Activated CD8-positive, alpha-beta memory T cell treated with anti-CD3 and anti-CD28 coated beads, Interleukin-2, amount 10 ng/mL, durations not matched to agents 7 days and 5 days (primary cell): ENCODE measurements around the gene PGLYRP3. TPM values are rescaled to one million over a fixed set of nuclear protein-coding genes. Genes with fewer than 3 reads are reported as not detected.

Experiments used
- ATAC-seq: fragments of 150-1000 bp; cut with Tn5 transposase; one replicate; pipeline ENCODE4 v1.10.0; 2021; ENCODE audit warnings: moderate library complexity
- CTCF ChIA-PET: fragments of 350-600 bp; sonication (Branson Sonifier 250); formaldehyde crosslinking; loops from one replicate; lab custom pipeline; 2021; ENCODE audit warnings: antibody characterized with exemption; lab: Charles Lee
- DNase-seq: peaks from one replicate; pipeline ENCODE4 v3.0.0-alpha.2; 2020
- H3K27ac Mint-ChIP-seq: one replicate; pipeline ENCODE4 v1.8.0; 2021; ENCODE audit warnings: mild to moderate bottlenecking, mixed read lengths
- H3K27me3 Mint-ChIP-seq: one replicate; pipeline ENCODE4 v1.8.0; 2021; ENCODE audit warnings: mixed read lengths
- H3K36me3 Mint-ChIP-seq: one replicate; pipeline ENCODE4 v1.8.0; 2021; ENCODE audit warnings: mild to moderate bottlenecking, mixed read lengths
- H3K4me1 Mint-ChIP-seq: one replicate; pipeline ENCODE4 v1.8.0; 2021; ENCODE audit warnings: mixed read lengths
- H3K4me3 Mint-ChIP-seq: one replicate; pipeline ENCODE4 v1.8.0; 2021; ENCODE audit warnings: mild to moderate bottlenecking, moderate library complexity, mixed read lengths
- H3K9me3 Mint-ChIP-seq: one replicate; pipeline ENCODE4 v1.8.0; 2022; ENCODE audit warnings: low read depth, mixed read lengths
- total RNA-seq, 2 experiments: library from RNA; stranded (reverse); gene quantifications; one replicate each; pipeline ENCODE4 v1.2.3, GENCODE V29; 2021

Gene PGLYRP3
- total RNA-seq, 2 experiments from 2014 or later: not detected

DNA sequence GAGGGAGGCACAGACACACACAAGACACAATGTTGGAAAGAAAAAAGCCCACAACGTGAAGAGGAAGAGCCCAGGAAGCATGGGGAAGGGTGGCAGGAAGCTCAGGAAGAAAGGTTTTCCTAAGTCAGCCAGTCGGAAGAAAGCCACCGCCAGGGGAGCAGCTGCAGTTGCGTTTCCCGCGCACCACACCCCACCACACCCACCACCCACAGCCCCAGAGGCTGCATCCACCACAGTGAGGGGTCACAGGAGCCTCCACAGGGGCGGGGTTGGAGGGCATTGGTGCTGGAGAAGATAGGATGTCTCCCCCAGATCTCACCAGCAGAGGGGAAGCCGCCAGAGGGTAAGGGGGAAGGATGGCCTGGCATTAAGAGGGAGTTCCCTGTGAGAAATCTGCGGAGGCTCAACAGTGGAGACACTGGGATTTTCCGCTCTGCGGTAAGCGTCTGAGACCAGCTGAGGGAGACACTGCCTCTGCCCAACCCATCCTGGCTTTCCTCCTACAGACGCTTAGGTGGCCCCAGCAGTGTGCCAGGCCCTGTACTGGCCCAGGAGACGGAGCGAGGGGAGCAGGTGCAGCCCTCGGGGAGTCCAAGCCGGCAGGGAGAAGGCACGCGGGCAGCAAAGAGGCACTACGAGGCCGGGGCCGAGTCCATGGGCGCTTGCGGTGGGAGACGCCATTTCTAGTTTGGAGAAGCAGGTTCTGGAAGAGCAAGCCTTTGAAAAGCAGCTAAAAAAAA, 19.8 kb downstream of the PGLYRP3 start:
- CTCF ChIA-PET: no interaction called here
- Mint-ChIP-seq H3K36me3 (no peaks in the 10 kb centered on the region), H3K27ac (no peak overlapping the region), H3K4me3 (no peak overlapping the region), H3K4me1 (peaks cover 27% of the 10 kb centered on the region), H3K27me3 (peaks cover 7% of the 10 kb centered on the region), H3K9me3 (no peaks in the 10 kb centered on the region)
- ATAC-seq (no peak), DNase-seq (peak; percentile 30)

DNA sequence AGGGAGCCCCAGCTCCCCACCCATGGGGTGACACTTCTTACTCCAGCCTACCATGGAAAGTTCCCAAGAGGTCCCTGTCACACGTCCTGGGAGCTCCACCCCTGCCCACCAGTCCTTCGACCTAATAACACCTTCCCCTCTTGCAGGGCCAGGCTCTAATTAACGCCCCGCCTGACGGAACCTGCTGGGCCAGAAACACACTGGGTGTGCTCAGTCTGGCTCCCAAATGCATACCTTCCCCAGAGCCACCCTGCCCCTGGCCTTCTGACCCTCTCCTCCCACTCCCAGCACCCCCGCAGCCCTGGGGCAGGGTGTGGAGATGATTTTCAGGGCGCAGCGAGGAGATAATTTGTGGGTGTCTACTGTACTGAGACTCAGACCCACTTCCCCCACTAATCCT, 20.6 kb downstream of the PGLYRP3 start:
- peaks cover 27% of the 10 kb centered on the region for H3K4me1 Mint-ChIP-seq
- no peak overlapping the region for H3K4me3 Mint-ChIP-seq
- CTCF ChIA-PET: no interaction called here
- ATAC-seq (no peak), DNase-seq (no peak)
- H3K27ac Mint-ChIP-seq: no peak overlapping the region
- H3K27me3 Mint-ChIP-seq: peaks cover 7% of the 10 kb centered on the region
- H3K9me3 Mint-ChIP-seq: no peaks in the 10 kb centered on the region
- H3K36me3 Mint-ChIP-seq: no peaks in the 10 kb centered on the region

DNA sequence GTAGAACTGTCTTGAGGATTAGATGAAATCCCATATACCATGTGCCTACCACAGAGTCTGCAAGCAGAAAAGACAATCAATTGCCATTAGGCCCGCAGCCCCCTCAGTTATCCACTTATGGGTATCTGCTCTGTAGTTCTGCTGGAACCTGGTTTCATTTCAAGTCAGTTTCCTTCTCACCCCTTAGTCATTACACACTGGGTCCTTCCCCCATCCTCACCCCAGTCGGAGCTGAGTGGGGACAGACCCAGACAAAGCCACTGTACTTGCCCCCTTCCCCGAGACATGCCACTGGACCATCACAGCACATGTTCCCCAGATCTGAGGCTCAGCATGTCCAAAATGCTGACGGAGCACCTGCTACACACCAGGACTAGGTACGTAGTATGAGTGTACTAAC, 21.2 kb downstream of the PGLYRP3 start:
- CTCF ChIA-PET: no interaction called here
- H3K9me3 Mint-ChIP-seq: no peaks in the 10 kb centered on the region
- H3K4me1 Mint-ChIP-seq: peaks cover 27% of the 10 kb centered on the region
- H3K27ac Mint-ChIP-seq: no peak overlapping the region
- H3K36me3 Mint-ChIP-seq: no peaks in the 10 kb centered on the region
- H3K4me3 Mint-ChIP-seq: no peak overlapping the region
- peak; percentile 67 for ATAC-seq
- DNase-seq: no peak
- H3K27me3 Mint-ChIP-seq: peaks cover 7% of the 10 kb centered on the region

DNA sequence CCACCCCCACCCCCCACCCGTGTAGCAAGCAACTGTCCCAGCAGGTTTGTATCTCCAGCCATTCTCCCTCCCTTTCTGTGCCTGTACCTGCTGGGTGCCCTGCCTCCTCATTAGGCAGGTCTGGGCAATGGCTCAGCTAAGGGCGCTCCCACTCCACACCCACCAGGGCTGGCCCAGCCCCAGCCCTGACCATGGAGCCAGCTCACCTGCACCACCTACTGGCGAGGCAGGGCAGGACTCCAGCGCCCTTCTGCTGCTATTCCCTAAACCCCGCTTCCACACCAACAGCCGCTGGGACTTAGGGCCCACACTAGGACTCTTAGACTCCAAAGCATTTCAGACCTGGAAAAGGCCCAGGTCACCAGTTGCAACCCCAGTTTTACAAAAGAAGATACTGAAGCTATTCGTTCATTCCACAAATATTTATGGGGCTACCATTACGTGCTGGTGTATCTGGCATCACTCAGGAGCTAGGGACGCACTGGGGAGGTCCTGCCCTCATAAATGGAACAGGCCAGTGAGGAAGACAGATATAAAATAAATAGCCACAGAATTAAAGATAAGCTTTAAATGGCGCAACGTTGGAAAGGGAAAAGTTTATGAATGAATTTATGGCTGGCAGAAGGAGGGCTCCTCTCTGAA, 24.0 kb downstream of the PGLYRP3 start:
- no peak for DNase-seq
- Mint-ChIP-seq H3K4me1 (peaks cover 21% of the 10 kb centered on the region), H3K27me3 (peaks cover 14% of the 10 kb centered on the region), H3K27ac (no peak overlapping the region), H3K4me3 (no peak overlapping the region), H3K9me3 (no peaks in the 10 kb centered on the region), H3K36me3 (no peaks in the 10 kb centered on the region)
- peak; percentile 63 for ATAC-seq
- CTCF ChIA-PET: interaction anchor here (0.5 to 2.0 kb wide), 4 partner anchors 11 to 302 kb away, joined by 3 to 5 read pairs (median 4); no protein-coding TSS in a partner anchor

DNA sequence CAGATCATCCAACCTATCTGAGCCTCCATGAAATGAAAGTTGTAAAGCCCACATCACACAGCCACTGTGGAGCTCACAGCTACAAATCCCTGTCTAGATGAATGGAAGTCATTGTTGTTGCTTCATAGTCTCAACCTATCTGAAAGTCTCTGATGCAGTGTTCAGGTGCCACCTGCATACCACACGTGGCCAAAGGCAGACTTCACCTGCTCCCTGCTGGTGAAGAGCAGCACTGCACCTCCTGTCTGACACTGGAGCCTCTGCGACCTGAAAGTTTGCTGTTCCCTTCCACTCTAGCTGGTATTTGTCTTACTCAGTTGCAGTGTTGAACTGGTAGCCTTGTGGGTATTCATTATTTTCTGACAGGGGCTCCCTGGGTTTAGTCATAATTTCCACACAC, 34.9 kb downstream of the PGLYRP3 start:
- no peak overlapping the region for H3K27ac Mint-ChIP-seq
- CTCF ChIA-PET: interaction anchor here (1.2 kb wide), 1 partner anchor 10 kb away, joined by 5 read pairs; no protein-coding TSS in a partner anchor
- H3K27me3 Mint-ChIP-seq: peaks cover 47% of the 10 kb centered on the region
- no peaks in the 10 kb centered on the region for H3K4me1 Mint-ChIP-seq
- ATAC-seq (peak; percentile 61), DNase-seq (no peak)
- no peaks in the 10 kb centered on the region for H3K36me3 Mint-ChIP-seq
- no peaks in the 10 kb centered on the region for H3K9me3 Mint-ChIP-seq
- no peak overlapping the region for H3K4me3 Mint-ChIP-seq

DNA sequence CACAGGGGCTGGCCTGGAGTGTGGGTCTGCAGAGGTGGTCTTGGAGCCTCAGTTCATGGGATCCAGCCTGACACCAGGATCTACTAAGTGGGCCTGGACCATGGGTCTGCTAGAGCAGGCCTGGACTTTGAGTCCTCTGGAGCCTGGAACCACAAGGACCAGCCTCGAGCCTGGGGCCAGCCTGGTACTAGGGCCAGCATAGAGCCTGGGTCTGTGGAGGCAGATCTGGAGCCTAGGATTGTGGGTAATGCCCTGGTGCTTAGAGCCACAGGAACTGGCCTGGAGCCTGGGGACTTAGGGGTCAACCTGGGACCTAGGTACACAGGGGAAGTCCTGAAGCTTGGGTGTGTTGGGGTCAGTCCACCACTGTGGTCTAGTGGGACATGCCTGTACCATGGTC, 40.6 kb downstream of the PGLYRP3 start:
- DNase-seq (no peak), ATAC-seq (no peak)
- Mint-ChIP-seq H3K4me3 (no peak overlapping the region), H3K4me1 (no peaks in the 10 kb centered on the region), H3K36me3 (no peaks in the 10 kb centered on the region), H3K27ac (no peak overlapping the region), H3K27me3 (peaks cover 53% of the 10 kb centered on the region), H3K9me3 (no peaks in the 10 kb centered on the region)
- CTCF ChIA-PET: no interaction called here

DNA sequence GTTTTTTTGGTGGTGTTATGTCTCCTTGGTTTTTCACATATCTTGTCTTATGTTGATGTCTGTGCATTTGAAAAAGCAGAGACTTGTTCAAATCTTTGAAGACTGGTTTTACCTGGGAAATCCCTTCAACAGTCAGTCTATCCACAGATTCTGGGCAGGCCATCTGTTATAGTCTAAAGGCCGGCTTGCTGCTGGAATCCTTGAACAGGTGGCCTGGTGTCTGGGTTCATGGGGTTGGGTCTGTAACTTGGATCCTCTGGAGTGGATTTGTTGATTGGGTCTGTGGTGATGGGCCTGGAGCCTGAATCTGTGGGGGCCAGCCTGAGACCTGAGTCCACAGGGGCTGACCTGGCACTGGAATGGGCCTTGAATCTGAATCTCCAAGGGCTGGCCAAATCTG, 41.0 kb downstream of the PGLYRP3 start:
- DNase-seq: no peak
- Mint-ChIP-seq H3K27ac (no peak overlapping the region), H3K4me1 (no peaks in the 10 kb centered on the region), H3K4me3 (no peak overlapping the region), H3K27me3 (peaks cover 54% of the 10 kb centered on the region), H3K9me3 (no peaks in the 10 kb centered on the region), H3K36me3 (no peaks in the 10 kb centered on the region)
- CTCF ChIA-PET: no interaction called here
- no peak for ATAC-seq

DNA sequence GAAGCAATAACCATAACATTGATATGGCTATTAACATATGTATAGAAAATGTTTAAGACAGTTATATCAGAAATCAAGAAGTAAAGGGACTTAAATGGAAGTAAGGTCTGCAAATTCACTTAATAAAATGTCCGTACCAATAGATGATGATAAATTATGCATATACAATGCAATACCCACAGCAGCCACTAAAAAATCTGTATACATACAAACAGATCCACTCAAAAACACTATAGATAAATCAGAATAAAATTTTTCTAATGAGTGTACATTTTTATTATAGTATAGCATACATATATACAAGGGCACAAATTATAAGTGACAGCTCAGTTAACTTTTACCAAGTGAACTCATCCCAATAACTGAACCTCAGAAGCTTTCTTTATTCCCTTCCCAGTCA, 47.3 kb downstream of the PGLYRP3 start:
- ATAC-seq: no peak
- Mint-ChIP-seq H3K36me3 (no peaks in the 10 kb centered on the region), H3K4me3 (no peak overlapping the region), H3K27ac (no peak overlapping the region), H3K9me3 (no peaks in the 10 kb centered on the region), H3K4me1 (peaks cover 15% of the 10 kb centered on the region), H3K27me3 (peaks cover 76% of the 10 kb centered on the region)
- CTCF ChIA-PET: no interaction called here
- no peak for DNase-seq

DNA sequence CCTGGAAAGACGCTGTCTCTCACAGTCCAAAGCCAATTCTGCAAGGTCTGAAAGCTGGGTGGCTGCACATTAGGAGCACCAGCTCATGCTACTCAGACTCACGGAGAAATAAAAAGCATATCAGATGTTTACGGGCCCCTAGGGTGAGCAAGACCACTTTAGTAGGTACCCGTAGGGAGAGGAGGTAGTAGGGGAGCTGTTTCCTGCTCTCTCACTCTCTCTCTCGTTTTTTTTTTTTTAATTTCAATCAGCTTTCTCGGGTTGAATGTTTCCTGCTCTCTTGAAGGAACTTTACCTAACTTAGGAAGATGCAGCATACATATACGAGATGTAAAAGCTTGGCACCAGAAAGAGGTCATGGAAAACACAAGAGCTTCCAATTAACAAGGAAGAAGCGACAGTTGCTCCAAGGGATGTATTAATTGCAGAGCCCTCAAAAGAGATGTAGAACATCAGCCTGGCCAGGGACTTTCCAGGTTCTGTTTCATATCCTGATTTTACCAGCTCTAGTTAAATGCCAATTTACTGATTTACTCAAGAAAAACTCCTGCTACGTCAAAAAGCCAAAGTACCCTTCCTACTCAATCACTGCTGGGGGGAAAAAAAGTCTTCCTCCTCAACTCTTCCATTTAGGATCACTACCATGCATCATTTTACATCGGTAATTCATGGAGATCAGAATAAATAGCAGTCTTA, 50.1 kb downstream of the PGLYRP3 start:
- no peak for DNase-seq
- Mint-ChIP-seq H3K4me1 (peaks cover 18% of the 10 kb centered on the region), H3K36me3 (no peaks in the 10 kb centered on the region), H3K27me3 (peaks cover 79% of the 10 kb centered on the region), H3K4me3 (no peak overlapping the region), H3K27ac (no peak overlapping the region), H3K9me3 (no peaks in the 10 kb centered on the region)
- CTCF ChIA-PET: interaction anchor here (1.2 kb wide), 1 partner anchor 25 kb away, joined by 3 read pairs; no protein-coding TSS in a partner anchor
- no peak for ATAC-seq

DNA sequence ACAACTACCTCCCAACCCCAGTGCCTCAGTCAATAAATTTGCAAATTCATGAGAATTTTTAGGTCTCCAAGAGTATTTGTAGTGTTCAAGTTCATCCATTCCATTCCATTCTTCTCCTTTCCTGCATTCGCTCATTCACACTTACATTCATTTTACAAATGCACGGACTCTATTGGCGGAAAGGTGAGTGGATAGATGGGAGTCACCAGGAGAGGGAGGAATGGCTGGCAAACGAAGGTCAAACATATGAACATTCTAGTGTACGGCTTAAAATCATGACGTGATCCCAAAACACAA, 50.7 kb downstream of the PGLYRP3 start:
- no peak for ATAC-seq
- DNase-seq: no peak
- peaks cover 76% of the 10 kb centered on the region for H3K27me3 Mint-ChIP-seq
- no peaks in the 10 kb centered on the region for H3K9me3 Mint-ChIP-seq
- no peaks in the 10 kb centered on the region for H3K36me3 Mint-ChIP-seq
- peaks cover 18% of the 10 kb centered on the region for H3K4me1 Mint-ChIP-seq
- no peak overlapping the region for H3K4me3 Mint-ChIP-seq
- H3K27ac Mint-ChIP-seq: no peak overlapping the region
- CTCF ChIA-PET: interaction anchor here (1.2 kb wide), 1 partner anchor 26 kb away, joined by 3 read pairs; no protein-coding TSS in a partner anchor

DNA sequence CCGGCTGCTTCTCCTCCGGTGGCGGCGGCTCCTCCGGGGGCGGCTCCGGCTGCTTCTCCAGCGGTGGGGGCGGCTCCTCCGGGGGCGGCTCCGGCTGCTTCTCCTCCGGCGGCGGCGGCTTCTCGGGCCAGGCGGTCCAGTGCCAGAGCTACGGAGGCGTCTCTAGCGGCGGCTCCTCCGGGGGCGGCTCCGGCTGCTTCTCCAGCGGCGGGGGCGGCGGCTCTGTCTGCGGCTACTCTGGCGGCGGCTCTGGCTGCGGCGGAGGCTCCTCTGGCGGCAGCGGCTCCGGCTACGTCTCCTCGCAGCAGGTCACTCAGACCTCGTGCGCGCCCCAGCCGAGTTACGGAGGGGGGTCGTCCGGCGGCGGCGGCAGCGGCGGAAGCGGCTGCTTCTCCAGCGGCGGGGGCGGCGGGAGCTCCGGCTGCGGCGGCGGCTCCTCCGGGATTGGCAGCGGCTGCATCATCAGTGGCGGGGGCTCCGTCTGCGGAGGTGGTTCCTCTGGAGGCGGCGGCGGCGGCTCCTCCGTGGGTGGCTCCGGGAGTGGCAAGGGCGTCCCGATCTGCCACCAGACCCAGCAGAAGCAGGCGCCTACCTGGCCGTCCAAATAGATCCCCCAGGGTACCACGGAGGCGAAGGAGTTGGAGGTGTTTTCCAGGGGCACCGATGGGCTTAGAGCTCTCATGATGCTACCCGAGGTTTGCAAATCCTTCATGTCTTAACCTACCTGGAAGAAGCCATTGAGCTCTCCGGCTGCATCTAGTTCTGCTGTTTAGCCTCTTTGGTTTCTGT, 51.3 kb downstream of the PGLYRP3 start:
- Mint-ChIP-seq H3K27me3 (peaks cover 70% of the 10 kb centered on the region), H3K9me3 (no peaks in the 10 kb centered on the region), H3K36me3 (no peaks in the 10 kb centered on the region), H3K4me1 (peaks cover 18% of the 10 kb centered on the region), H3K27ac (no peak overlapping the region), H3K4me3 (no peak overlapping the region)
- CTCF ChIA-PET: interaction anchor here (1.2 kb wide), 1 partner anchor 26 kb away, joined by 3 read pairs; no protein-coding TSS in a partner anchor
- ATAC-seq: no peak
- DNase-seq: no peak

DNA sequence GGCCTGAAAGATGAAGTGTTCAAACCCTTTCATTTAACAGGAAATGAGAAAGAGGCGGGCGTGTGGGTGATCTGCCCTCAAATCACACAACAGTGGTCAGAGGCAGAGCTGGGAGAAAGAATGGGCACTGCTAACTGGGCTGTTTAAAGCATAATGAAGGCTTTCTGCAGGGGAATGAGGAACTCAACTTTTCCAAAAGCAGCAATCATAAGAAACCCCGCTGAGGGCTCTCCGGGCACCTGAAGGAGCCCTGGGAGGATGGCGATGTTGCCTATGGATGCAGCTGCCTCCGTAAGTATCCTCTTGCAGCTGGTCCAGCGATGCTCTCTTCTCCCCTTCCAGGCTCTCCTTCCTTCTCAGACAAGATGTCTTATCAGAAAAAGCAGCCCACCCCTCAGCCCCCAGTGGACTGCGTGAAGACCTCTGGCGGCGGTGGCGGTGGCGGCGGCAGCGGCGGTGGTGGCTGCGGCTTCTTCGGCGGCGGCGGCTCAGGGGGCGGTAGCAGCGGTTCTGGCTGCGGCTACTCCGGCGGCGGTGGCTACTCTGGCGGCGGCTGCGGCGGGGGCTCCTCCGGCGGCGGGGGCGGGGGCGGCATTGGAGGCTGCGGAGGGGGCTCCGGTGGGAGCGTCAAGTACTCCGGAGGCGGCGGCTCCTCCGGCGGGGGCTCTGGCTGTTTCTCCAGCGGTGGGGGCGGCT, 52.0 kb downstream of the PGLYRP3 start:
- CTCF ChIA-PET: interaction anchor here (1.2 kb wide), 1 partner anchor 12 kb away, joined by 3 read pairs; no protein-coding TSS in a partner anchor

More for the DNA sequence above, 52.0 kb downstream of the PGLYRP3 start:
- H3K4me1 Mint-ChIP-seq: peaks cover 18% of the 10 kb centered on the region
- peaks cover 66% of the 10 kb centered on the region for H3K27me3 Mint-ChIP-seq
- no peak overlapping the region for H3K4me3 Mint-ChIP-seq
- no peaks in the 10 kb centered on the region for H3K36me3 Mint-ChIP-seq
- DNase-seq: no peak
- peak overlapping the region; percentile 2 for H3K27ac Mint-ChIP-seq
- no peaks in the 10 kb centered on the region for H3K9me3 Mint-ChIP-seq
- no peak for ATAC-seq
